ENCODE results near the gene PEAK1. TPM values are rescaled to one million over a fixed set of nuclear protein-coding genes. Genes with fewer than 3 reads are reported as not detected.

PEAK1 gene
- total and polyA plus RNA-seq, 7 donors: 4.0 to 32.1 (median 25.3) TPM

- Histone ChIP-seq H3K9me3 (peaks cover 10% of the 10 kb centered on the region), H3K27ac (no peak overlapping the region), H3K4me1 (no peaks in the 10 kb centered on the region), H3K27me3 (ENCODE audit: insufficient read depth in 3 of 3, low read length in 2 of 3) (no peaks in the 10 kb centered on the region), H3K4me3 (no peak overlapping the region), H3K36me3 (ENCODE audit: insufficient read depth in 1 of 2, low read depth in 1 of 2) (no peaks in the 10 kb centered on the region)
- ATAC-seq (no peak), DNase-seq (no peak)
- 88 to 100% (median 91%) methylated on average over 1 of the region's 1 CpG for WGBS, 3 donors
- TF ChIP-seq CTCF (IDR thresholded peaks at IDR 0.05): no peak
- intact Hi-C loops (cut with DNase I): no loop called here
Observed at GRCh38 chr15:77145370-77145769, 274.5 kb downstream of the PEAK1 start.

- Histone ChIP-seq H3K27ac (no peak overlapping the region), H3K36me3 (ENCODE audit: insufficient read depth in 1 of 2, low read depth in 1 of 2) (no peaks in the 10 kb centered on the region), H3K27me3 (ENCODE audit: insufficient read depth in 3 of 3, low read length in 2 of 3) (no peaks in the 10 kb centered on the region), H3K9me3 (peaks cover 14% of the 10 kb centered on the region), H3K4me1 (no peaks in the 10 kb centered on the region), H3K4me3 (no peak overlapping the region)
- ATAC-seq: no peak
- no peak for DNase-seq
- intact Hi-C loops (cut with DNase I): no loop called here
- TF ChIP-seq CTCF (IDR thresholded peaks at IDR 0.05): no peak
- 77 to 87% (median 77%) methylated on average over 4 of the region's 4 CpGs for WGBS, 3 donors
Observed at GRCh38 chr15:77144492-77145070, 275.3 kb downstream of the PEAK1 start.

GRCh38 chr15:77144026-77144425, 275.9 kb downstream of the PEAK1 start:
- ATAC-seq (no peak), DNase-seq (no peak)
- no peak overlapping the region for H3K27ac ChIP-seq
- TF ChIP-seq CTCF (IDR thresholded peaks at IDR 0.05): no peak
- H3K9me3 ChIP-seq: peaks cover 14% of the 10 kb centered on the region
- H3K4me3 ChIP-seq: no peak overlapping the region
- no peaks in the 10 kb centered on the region for H3K27me3 ChIP-seq (ENCODE audit: insufficient read depth in 3 of 3, low read length in 2 of 3)
- no peaks in the 10 kb centered on the region for H3K4me1 ChIP-seq
- H3K36me3 ChIP-seq (ENCODE audit: insufficient read depth in 1 of 2, low read depth in 1 of 2): no peaks in the 10 kb centered on the region
- WGBS, 3 donors: 94 to 100% (median 100%) methylated on average over 2 of the region's 2 CpGs
- intact Hi-C loops (cut with DNase I): no loop called here

GRCh38 chr15:77143616-77144015, 276.3 kb downstream of the PEAK1 start:
- peaks cover 14% of the 10 kb centered on the region for H3K9me3 ChIP-seq
- H3K27me3 ChIP-seq (ENCODE audit: insufficient read depth in 3 of 3, low read length in 2 of 3): no peaks in the 10 kb centered on the region
- no peak overlapping the region for H3K4me3 ChIP-seq
- ATAC-seq (no peak), DNase-seq (no peak)
- intact Hi-C loops (cut with DNase I): no loop called here
- H3K27ac ChIP-seq: no peak overlapping the region
- no peak for TF ChIP-seq CTCF (IDR thresholded peaks at IDR 0.05)
- H3K36me3 ChIP-seq (ENCODE audit: insufficient read depth in 1 of 2, low read depth in 1 of 2): no peaks in the 10 kb centered on the region
- no peaks in the 10 kb centered on the region for H3K4me1 ChIP-seq

- Histone ChIP-seq H3K27ac (no peak overlapping the region), H3K36me3 (ENCODE audit: insufficient read depth in 1 of 2, low read depth in 1 of 2) (no peaks in the 10 kb centered on the region), H3K4me1 (no peaks in the 10 kb centered on the region), H3K4me3 (no peak overlapping the region), H3K9me3 (peaks cover 14% of the 10 kb centered on the region), H3K27me3 (ENCODE audit: insufficient read depth in 3 of 3, low read length in 2 of 3) (no peaks in the 10 kb centered on the region)
- intact Hi-C loops (cut with DNase I): no loop called here
- 85 to 89% (median 88%) methylated on average over 7 of the region's 7 CpGs for WGBS, 3 donors
- DNase-seq (no peak), ATAC-seq (no peak)
- TF ChIP-seq CTCF (IDR thresholded peaks at IDR 0.05): no peak
Observed at GRCh38 chr15:77143191-77143590, 276.7 kb downstream of the PEAK1 start.
